ENCODE data around the gene G6PD.

G6PD gene

GRCh38 chrX:154488336-154489075 is 58.1 kb downstream of the G6PD start:
- no peak for DNase-seq (ENCODE audit: insufficient read length, low spot score)
- no peak for FAIRE-seq

- no peak for FAIRE-seq
- DNase-seq (ENCODE audit: insufficient read length, low spot score): no peak
These were observed 58.9 kb downstream of the G6PD start for GRCh38 chrX:154487518-154488290.

- peak; percentile 21 for DNase-seq (ENCODE audit: insufficient read length, low spot score)
- FAIRE-seq: peak; percentile 16
These were observed 60.0 kb downstream of the G6PD start, which contains the start of gene UBL4A for GRCh38 chrX:154486396-154487207. Gene UBL4A, minus strand, starts transcription at chrX:154486615. Its CDS starts 31 bp downstream, at chrX:154486584.

- DNase-seq (ENCODE audit: insufficient read length, low spot score): no peak
- no peak for FAIRE-seq
These were observed 60.6 kb downstream of the G6PD start for GRCh38 chrX:154486052-154486395.

- FAIRE-seq (no peak), DNase-seq (ENCODE audit: insufficient read length, low spot score) (no peak)
These were observed 61.2 kb downstream of the G6PD start for GRCh38 chrX:154485150-154486051.

GRCh38 chrX:154484255-154485149 is 62.1 kb downstream of the G6PD start:
- DNase-seq (ENCODE audit: insufficient read length, low spot score): no peak
- FAIRE-seq: no peak

- FAIRE-seq: no peak
- DNase-seq (ENCODE audit: insufficient read length, low spot score): no peak
These were observed 63.3 kb downstream of the G6PD start for GRCh38 chrX:154483325-154483724.

GRCh38 chrX:154482786-154483185 is 63.9 kb downstream of the G6PD start:
- DNase-seq (ENCODE audit: insufficient read length, low spot score) (no peak), FAIRE-seq (no peak)

- FAIRE-seq: no peak
- DNase-seq (ENCODE audit: insufficient read length, low spot score): no peak
These were observed 64.6 kb downstream of the G6PD start for GRCh38 chrX:154481911-154482601.

All from HTR-8/SVneo (cell line).